Calu3 (cell line): ENCODE data around the gene SLC27A2. TPM values are rescaled to one million over a fixed set of nuclear protein-coding genes. Genes with fewer than 3 reads are reported as not detected.

Experiments used
- BruUV-seq: library from RNA; stranded (reverse); fragments of 400-500 nt; replicated peaks from 2 replicates; lab custom pipeline; 2021; lab: Mats Ljungman, UMichigan
- CTCF ChIA-PET: fragments of 300-600 bp; sonication (Branson Sonifier 250); formaldehyde crosslinking; loops from one replicate; lab custom pipeline; 2022; ENCODE audit warnings: antibody characterized with exemption; lab: Charles Lee
- DNase-seq: peaks from one replicate; pipeline ENCODE4 v3.0.0; 2022
- H3K27ac Mint-ChIP-seq: one replicate; pipeline ENCODE4 v1.8.0; 2022; ENCODE audit warnings: mixed read lengths; ENCODE audit not compliant: unreplicated experiment
- H3K27me3 Mint-ChIP-seq: one replicate; pipeline ENCODE4 v1.8.0; 2022; ENCODE audit warnings: mixed read lengths; ENCODE audit not compliant: unreplicated experiment
- H3K36me3 Mint-ChIP-seq: one replicate; pipeline ENCODE4 v1.8.0; 2022; ENCODE audit warnings: mild to moderate bottlenecking, moderate library complexity, mixed read lengths; ENCODE audit not compliant: insufficient read depth, unreplicated experiment
- H3K4me1 Mint-ChIP-seq: one replicate; pipeline ENCODE4 v1.8.0; 2022; ENCODE audit warnings: mild to moderate bottlenecking, low read depth, mixed read lengths; ENCODE audit not compliant: unreplicated experiment
- H3K4me3 Mint-ChIP-seq: one replicate; pipeline ENCODE4 v1.8.0; 2022; ENCODE audit warnings: mild to moderate bottlenecking, low read depth, moderate library complexity, mixed read lengths; ENCODE audit not compliant: unreplicated experiment
- H3K9me3 Mint-ChIP-seq: one replicate; pipeline ENCODE4 v1.8.0; 2022; ENCODE audit warnings: low read depth, mixed read lengths; ENCODE audit not compliant: unreplicated experiment
- CTCF ChIP-seq: fragments of 200-600 bp; IDR thresholded peaks from one replicate; pipeline ENCODE4 v1.8.0; 2022; ENCODE audit warnings: antibody characterized with exemption; ENCODE audit not compliant: unreplicated experiment
- intact Hi-C: fragments of 100-400 bp; cut with micrococcal nuclease; formaldehyde crosslinking; loops from one replicate; pipeline ENCODE4 v1.10.0; 2022; ENCODE audit not compliant: unreplicated experiment
- total RNA-seq: library from RNA; stranded (reverse); gene quantifications from 2 replicates; pipeline ENCODE4 v1.2.3, GENCODE V29; 2022

SLC27A2 gene
- total RNA-seq, 1 experiment from 2014 or later = 13.1 TPM

- CTCF ChIA-PET = interaction anchor here (0.7 kb wide), 2 partner anchors 191 to 309 kb away, joined by 3 to 6 read pairs; no protein-coding TSS in a partner anchor
- no peak for DNase-seq
- intact Hi-C loops = no loop called here
- peaks cover 10% of the 10 kb centered on the region for H3K4me1 Mint-ChIP-seq
- no peak overlapping the region for H3K27ac Mint-ChIP-seq
- H3K4me3 Mint-ChIP-seq = no peak overlapping the region
- TF ChIP-seq CTCF = no peak
- no peaks in the 10 kb centered on the region for H3K9me3 Mint-ChIP-seq
- no peaks in the 10 kb centered on the region for H3K36me3 Mint-ChIP-seq
- no peaks in the 10 kb centered on the region for H3K27me3 Mint-ChIP-seq
- BruUV-seq = no TSS peak
Observed at GRCh38 chr15:50244153-50244552, 62.2 kb downstream of the SLC27A2 start.

DNA sequence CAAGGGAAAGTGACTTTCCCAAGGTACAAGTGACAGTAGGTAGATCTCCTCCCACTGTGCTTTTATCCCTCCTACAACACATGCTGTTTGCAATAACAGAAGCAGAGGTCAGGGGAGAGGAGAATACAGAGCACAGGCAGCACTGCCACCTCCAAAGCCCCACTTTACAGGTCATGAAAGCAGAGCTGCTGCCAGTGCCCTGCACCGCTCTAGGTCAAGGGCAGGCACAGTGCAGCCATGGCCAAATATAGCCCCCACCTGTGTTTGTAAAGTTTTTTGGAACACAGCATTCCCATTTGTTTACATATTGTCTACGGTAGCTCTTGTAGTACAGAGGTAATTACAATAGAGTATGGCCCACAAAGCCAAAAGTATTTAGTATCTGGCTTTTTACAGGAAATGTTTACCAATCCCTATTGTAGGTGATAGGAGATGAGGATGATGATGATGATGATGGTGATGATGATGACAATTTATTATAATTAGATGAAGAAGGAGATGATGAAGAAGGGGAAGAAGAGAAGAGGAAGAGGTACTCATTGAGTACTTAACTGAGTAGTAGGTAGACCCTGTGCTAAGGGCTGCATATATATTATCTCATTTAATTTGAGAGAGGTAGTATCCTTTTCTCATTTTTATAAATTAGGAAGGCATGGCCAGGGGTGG, 63.1 kb downstream of the SLC27A2 start:
- intact Hi-C loops = no loop called here
- BruUV-seq = no TSS peak
- H3K9me3 Mint-ChIP-seq = no peaks in the 10 kb centered on the region
- no peak overlapping the region for H3K4me3 Mint-ChIP-seq
- H3K27ac Mint-ChIP-seq = no peak overlapping the region
- H3K27me3 Mint-ChIP-seq = no peaks in the 10 kb centered on the region
- H3K36me3 Mint-ChIP-seq = no peaks in the 10 kb centered on the region
- CTCF ChIA-PET = no interaction called here
- DNase-seq = no peak
- H3K4me1 Mint-ChIP-seq = peaks cover 10% of the 10 kb centered on the region
- TF ChIP-seq CTCF = no peak

GRCh38 chr15:50246631-50247030, 64.6 kb downstream of the SLC27A2 start:
- no peaks in the 10 kb centered on the region for H3K36me3 Mint-ChIP-seq
- intact Hi-C loops = no loop called here
- no peaks in the 10 kb centered on the region for H3K27me3 Mint-ChIP-seq
- no TSS peak for BruUV-seq
- H3K4me3 Mint-ChIP-seq = no peak overlapping the region
- CTCF ChIA-PET = no interaction called here
- no peaks in the 10 kb centered on the region for H3K9me3 Mint-ChIP-seq
- no peak for TF ChIP-seq CTCF
- DNase-seq = no peak
- H3K27ac Mint-ChIP-seq = no peak overlapping the region
- H3K4me1 Mint-ChIP-seq = peaks cover 5% of the 10 kb centered on the region

DNA sequence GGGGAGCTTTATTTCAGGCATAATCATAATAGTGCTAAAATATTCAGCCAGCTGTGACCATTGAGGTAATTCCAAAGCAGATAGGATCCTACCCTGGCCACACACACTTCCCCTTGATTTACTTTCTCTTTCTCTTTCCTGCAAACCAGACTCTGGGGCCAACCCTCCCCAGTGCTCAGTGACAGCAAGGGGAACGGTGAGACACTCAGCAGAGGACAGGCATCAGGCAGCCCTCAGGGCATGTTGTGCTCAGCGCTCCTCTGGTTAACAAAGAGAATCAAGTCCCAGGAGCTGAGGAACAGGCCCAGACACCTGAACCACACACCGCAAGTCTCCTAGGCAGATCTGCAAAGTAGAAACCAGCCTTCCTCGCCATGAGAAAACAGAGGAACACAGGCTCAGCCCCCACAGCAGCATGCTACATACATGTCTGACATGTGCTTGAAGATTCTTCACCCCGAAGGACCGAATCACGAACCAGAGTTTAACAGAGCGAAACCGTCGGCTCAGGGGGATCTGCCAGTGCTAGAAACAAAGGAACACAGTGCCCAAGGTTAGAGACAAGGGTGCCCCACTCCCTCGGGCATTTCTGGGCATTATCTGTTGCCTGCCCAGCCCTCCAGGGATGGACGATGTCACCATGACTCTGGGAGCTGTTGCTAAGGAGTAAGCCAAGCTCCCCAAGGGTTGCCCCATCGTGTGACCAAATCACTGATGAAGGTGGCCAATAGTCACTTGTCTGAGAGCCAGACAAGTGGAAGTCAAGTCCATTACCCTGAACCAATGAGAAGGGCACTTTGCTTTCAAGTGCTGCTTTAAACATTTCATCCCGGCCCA, 66.0 kb downstream of the SLC27A2 start:
- BruUV-seq = no TSS peak
- Mint-ChIP-seq H3K9me3 (no peaks in the 10 kb centered on the region), H3K4me3 (no peak overlapping the region), H3K36me3 (no peaks in the 10 kb centered on the region), H3K27ac (no peak overlapping the region), H3K4me1 (no peaks in the 10 kb centered on the region), H3K27me3 (no peaks in the 10 kb centered on the region)
- CTCF ChIA-PET = no interaction called here
- no peak for DNase-seq
- no peak for TF ChIP-seq CTCF
- intact Hi-C loops = no loop called here
